ENCODE results near the gene NDUFAF2. TPM values are rescaled to one million over a fixed set of nuclear protein-coding genes. Genes with fewer than 3 reads are reported as not detected.
A peak's percentile ranks its signal among the peaks of the same experiment; 100 is the strongest.

The NDUFAF2 gene
- total RNA-seq, 1 experiment from 2014 or later = 95.5 TPM

DNA sequence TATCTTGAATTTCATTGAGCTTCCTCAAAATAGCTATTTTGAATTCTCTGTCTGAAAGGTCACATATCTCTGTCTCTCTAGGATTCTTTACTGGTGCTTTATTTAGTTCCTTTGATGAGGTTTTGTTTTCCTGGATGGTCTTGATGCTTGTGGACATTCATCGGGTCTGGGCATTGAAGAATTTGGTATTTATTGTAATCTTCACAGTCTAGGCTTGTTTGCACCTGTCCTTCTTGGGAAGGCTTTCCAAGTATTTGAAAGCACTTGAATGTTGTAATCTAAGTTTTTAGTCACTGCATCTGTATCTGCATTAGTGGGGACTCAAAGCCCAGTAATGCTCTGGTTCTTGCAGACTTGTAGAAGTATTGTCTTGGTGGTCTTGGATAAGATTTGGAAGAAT is 169.4 kb downstream of the NDUFAF2 start:
- no peak for DNase-seq (ENCODE audit: extremely low read depth, low read depth)

- no peak for DNase-seq (ENCODE audit: extremely low read depth, low read depth)
Measured at GRCh38 chr5:61115968-61116367, 171.0 kb downstream of the NDUFAF2 start.

GRCh38 chr5:61119066-61119465 is 174.1 kb downstream of the NDUFAF2 start:
- DNase-seq (ENCODE audit: extremely low read depth, low read depth) = no peak

- DNase-seq (ENCODE audit: extremely low read depth, low read depth) = no peak
Measured at GRCh38 chr5:61120534-61120933, 175.5 kb downstream of the NDUFAF2 start.

- DNase-seq (ENCODE audit: extremely low read depth, low read depth) = no peak
Measured at GRCh38 chr5:61123145-61123544, 178.1 kb downstream of the NDUFAF2 start.

GRCh38 chr5:61130289-61130688 is 185.3 kb downstream of the NDUFAF2 start:
- no peak for DNase-seq (ENCODE audit: extremely low read depth, low read depth)

- DNase-seq (ENCODE audit: extremely low read depth, low read depth) = peak; percentile 55
Measured at GRCh38 chr5:61132559-61132958, 187.6 kb downstream of the NDUFAF2 start.

DNA sequence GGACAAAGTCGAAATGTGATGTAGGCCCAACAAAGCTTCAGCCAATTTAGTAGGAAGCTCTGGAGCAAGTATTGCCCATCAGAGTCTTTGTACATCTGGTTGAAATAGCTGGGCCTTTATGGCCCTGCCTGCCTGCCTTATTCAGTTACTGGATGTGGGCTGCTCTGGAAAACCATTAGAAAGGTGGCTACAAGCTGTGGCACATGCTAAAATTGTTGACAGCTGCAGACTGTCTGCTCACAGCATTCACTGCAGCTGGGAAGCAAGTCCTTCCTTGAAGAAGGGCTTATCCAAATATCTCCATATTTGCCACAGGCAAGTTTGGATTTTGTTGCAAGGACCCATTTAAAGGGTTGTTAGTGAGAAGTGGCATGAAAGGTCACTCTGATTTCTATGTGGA is 192.8 kb downstream of the NDUFAF2 start:
- DNase-seq (ENCODE audit: extremely low read depth, low read depth) = no peak

GRCh38 chr5:61139094-61139873 is 194.3 kb downstream of the NDUFAF2 start:
- no peak for DNase-seq (ENCODE audit: extremely low read depth, low read depth)

DNA sequence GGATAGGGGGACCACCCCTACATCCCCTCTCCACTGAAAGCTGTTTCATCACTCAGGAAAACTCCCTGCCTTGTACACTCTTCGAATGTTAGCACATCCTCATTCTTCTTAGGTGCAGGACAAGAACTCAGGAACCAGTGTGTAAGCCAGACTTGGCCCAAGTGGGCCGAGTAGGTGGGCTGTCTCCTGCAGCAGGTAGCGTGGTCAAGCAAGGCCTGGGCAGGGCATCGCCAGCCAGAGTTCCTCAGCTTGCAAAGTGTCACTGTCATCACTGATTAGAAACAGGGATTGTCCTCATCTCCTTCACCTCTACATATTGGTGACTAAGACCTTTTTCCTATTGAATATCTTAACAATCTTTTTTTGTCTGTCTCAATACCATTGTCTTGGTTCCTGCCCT is 194.9 kb downstream of the NDUFAF2 start:
- no peak for DNase-seq (ENCODE audit: extremely low read depth, low read depth)

- DNase-seq (ENCODE audit: extremely low read depth, low read depth) = no peak
Measured at GRCh38 chr5:61141801-61142200, 196.8 kb downstream of the NDUFAF2 start.

GRCh38 chr5:61142391-61142790 is 197.4 kb downstream of the NDUFAF2 start:
- DNase-seq (ENCODE audit: extremely low read depth, low read depth) = no peak

DNA sequence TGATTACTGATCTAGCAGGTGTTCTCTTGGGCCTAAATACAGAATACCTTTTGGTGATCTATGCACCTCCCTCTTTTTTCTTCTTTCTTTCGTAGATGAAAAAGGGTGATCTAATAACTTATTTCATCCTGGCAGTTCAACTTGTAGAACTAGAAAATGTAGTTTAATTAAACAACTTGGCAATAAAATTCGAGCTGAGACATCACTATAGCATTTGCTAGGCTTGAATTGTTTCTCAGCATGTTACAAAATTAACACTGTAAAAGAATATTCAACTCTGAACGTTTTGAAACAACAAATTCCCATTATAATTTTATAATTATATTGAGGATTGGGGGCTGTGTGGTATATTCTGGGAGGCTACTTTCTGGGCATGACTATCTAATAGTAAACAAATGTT is 197.8 kb downstream of the NDUFAF2 start:
- DNase-seq (ENCODE audit: extremely low read depth, low read depth) = no peak

DNA sequence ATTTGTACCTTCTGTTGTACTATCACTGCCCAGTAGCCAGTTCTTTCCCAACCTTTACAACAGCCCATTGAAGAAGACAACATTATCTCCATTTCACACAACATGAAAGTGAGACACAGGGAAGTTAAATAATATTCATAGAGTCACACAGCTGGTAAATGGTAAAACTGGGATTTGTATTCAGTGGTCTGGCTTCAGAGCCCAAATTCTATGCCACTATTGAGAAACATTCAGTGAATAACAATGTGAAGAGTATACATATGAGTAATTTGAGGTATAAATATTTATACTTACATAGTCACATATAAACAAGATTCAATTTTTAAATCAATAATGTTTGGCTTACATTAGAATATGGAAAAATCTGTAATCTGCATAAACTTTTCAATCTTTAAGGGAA is 203.5 kb downstream of the NDUFAF2 start:
- no peak for DNase-seq (ENCODE audit: extremely low read depth, low read depth)

GRCh38 chr5:61151893-61152292 is 206.9 kb downstream of the NDUFAF2 start:
- no peak for DNase-seq (ENCODE audit: extremely low read depth, low read depth)

DNA sequence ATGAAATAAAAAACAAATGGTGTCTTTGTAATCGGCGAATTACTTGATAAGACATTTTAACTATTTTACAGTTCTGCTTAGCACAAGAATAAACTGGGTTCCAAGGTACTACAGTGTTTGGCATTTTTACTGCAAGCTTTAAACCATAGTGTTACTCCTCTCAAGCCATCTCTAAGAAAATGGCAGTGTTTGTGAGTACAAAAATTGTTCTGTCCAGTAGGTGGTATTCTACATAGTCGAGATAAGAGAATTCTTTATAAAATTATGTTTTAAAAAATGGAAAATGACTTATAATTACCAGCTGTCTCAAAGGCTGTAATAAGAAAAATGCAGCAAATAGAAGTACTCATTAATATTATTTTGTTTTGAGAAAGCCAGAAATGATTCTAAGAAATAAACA is 214.1 kb downstream of the NDUFAF2 start:
- no peak for DNase-seq (ENCODE audit: extremely low read depth, low read depth)

DNA sequence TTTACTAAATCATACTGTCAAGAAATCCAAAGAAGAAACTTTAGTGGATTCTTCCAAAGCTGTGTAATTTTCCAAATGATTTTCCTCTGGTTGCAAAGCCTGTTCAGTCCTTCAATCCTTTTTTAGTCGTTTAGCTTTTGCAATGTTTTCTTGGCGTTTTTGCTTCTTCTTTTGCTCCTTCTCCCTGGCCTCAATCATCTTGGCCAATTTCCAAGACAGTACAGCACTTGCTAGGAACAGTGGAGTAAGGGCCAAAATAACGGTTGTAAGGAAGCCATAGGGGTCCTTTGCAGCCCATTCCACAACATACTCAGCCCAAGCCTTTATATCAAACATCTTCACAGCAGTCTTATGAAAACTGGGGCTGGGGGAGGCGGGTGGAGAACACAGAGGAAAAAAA is 214.8 kb downstream of the NDUFAF2 start:
- DNase-seq (ENCODE audit: extremely low read depth, low read depth) = no peak

DNA sequence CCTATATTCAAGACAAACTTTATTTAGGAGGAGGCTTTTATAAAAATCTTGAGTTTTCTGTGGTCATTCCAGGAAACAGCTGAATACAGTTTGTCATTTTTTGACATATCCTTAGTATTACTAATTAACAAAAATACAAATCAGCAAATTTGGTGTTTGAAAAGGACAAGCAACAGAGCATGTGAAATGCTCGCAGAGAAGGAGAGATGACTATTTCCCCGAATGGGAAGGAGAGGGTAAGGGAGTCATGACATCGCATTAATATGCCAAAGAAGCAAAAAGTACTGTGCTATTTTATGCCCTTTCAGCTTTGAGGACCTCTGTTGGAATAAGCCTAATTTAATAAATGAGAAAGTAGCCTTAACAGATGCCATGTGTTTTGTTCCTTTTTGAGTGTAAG is 215.5 kb downstream of the NDUFAF2 start:
- no peak for DNase-seq (ENCODE audit: extremely low read depth, low read depth)

- DNase-seq (ENCODE audit: extremely low read depth, low read depth) = peak; percentile 90
Measured at GRCh38 chr5:61162010-61162831, 217.2 kb downstream of the NDUFAF2 start, which contains the start of gene SMIM15. Gene SMIM15, minus strand, starts transcription at chr5:61162468. Its CDS starts 2,297 bp downstream, at chr5:61160171.

GRCh38 chr5:61162832-61163567 is 218.0 kb downstream of the NDUFAF2 start:
- DNase-seq (ENCODE audit: extremely low read depth, low read depth) = peak; percentile 19

GRCh38 chr5:61163905-61164304 is 218.9 kb downstream of the NDUFAF2 start:
- DNase-seq (ENCODE audit: extremely low read depth, low read depth) = no peak
